Measurements from ENCODE around the gene PSMG3.
A peak's percentile ranks its signal among the peaks of the same experiment; 100 is the strongest.
"Not testable (repeated sequence)": the region's sequence is repeated elsewhere in the genome, so short reads cannot be mapped to it uniquely, and the experiment has no call there.

Gene PSMG3

DNA sequence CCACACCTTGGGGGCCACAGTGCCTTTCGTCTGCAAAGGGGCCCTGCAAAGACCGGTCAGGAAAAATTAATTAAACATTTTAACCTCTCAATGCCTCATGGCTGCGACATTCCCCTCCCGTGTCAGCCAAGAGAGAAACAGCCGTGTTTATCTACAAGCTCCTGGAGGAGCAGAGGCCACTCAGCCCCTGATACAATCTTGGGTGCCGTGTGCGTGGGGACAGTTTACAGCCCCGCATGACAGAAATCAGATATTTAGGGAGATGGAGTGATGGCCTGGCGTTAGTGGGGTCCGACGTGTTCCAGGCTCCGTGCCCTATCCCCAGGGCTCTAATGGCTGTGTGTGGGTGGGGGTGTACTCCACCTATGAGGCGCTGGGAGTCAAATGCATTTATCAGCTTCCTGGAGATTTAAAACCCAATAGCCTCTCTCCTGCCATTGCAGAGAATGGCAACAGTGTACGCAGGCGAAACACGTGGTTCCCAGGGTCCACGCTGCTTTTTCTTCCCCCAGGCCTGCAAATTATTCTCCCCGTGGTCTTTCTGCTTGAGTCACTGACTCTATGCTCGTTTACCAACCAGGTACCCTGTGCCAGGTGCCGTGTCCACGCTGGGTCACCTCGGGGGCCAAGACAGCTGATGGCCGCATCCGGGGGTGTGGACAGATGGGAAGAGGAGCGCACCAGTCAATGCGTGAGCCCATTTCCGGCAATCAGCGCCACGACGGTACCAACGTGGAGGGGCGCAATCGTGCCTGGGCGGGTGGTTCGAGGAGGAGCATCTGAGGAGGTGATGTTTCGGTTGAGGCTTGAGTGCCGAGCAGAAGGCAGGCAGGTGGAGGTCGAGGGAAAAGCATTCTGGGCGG, 26.6 kb upstream of the PSMG3 start:
- no peak for DNase-seq

DNA sequence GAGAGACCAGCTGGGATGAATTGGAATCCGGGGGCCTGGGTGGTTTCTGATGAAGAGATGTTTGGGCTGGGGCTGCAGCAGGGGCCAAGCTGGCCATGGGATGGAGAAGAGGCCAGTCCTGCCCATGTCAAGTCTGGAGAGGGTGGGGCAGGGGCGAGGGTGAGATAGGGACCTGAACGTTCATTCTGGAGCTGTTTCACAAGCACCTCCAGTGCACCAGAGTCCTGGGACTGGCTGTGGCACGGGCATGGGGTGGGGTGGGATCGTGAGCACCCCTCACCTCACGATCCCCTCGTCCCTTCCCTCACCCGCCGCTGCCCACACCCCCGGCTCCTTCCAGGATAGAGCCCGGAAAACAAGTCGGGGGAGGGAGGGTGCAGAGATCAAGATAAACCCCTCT, 25.8 kb upstream of the PSMG3 start:
- no peak for DNase-seq

DNA sequence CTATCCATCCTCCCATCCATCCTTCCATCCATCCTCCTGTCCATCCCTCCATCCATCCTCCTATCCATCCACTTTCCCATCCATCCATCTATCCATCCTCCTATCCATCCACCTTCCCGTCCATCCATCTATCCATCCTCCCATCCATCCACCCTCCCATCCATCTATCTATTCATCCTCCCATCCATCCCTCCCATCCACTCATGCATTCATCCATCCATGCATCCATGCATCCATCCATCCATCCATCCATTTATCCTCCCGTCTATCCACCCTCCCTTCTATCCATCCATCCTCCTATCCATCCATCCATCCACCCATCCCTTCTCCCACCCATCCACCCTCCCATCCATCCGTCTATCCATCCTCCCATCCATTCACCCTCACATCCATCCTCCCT, 25.2 kb upstream of the PSMG3 start:
- no peak for DNase-seq

DNA sequence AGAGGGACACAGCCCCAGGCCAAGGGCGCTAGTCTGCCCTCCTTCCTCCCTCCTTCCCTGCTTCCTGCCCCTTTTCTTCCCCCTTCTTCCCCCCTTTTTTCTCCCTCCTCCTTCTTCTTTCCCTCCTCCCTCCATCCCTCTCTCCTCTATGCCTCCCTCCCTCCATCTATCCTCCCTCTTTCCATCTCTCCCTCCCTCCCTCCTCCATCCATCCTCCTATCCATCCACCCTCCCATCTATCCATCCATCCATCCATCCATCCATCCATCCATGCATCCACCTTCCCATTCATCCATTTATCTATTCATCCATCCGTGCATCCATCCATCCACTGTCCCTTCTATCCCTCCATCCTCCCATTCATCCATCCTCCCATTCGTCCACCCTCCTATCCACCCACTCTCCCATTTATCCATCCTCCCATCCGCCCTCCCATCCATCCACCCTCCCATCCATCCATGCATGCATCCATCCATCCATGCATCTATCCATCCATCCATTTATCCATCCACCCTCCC, 24.1 kb upstream of the PSMG3 start:
- no peak for DNase-seq

DNA sequence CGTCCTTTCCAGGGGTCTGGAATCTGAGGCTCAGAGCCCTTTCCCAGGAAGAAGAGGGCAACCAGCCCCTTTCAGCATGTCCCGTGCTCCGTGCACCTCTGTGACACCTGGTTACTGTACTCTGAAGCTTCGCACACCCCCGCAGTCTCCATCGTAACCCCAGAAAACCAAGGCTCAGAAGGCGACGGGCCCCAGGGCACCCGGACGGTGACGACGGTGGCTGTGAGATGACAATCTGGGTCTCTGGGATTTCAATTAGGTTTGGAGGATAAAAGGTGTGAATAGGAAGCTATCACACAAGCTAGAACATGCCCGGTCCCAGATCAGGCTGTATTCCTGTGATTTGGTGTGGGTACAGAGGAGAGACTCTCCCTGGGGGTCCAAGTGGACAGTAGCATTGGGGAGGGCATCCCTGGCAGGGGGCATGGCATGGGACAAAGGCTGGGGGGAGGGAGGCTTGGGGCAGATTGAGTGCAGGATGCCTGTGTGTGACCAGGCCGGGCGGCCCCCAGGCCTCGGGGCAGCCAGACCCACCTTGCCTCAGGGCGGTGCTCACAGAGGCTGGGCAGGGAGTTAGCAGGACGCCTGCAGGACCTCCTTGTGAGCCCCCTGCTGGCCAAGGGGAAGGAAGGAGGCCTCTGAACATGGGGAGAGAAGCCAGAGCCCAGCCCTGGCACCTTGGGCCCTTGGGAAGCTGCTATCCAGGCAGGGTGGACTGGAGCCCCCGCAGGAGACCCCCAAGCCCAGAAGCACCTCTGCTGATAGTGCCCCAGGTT, 23.4 kb upstream of the PSMG3 start:
- DNase-seq: no peak

DNA sequence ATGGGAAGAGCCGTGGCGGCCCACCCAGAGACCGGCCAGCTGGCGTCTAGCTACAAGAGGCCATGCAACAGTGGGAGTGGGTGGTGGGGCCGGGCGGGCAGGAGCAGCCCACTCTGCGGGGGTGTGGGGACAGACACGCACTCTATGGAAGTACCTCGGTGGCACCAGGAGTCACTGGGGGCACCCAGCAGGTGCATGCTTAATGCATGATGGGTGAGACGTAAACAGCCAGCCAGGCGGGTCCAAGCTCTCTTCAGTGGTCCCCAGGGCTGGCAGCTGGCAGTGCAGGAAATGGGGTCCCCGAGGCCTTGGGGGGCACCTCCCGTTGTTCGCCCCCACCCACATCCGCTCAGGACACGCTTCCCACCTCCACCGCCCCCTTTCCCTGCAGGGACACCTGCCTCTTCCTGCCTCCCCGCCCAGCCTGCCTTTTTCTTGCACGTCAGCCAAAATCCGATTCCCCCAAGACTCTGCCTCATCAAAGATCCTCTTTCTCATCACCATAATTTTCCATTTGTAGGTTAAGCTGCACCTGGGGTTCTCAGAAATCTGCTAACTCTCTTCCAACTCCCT, 22.6 kb upstream of the PSMG3 start:
- DNase-seq: no peak

DNA sequence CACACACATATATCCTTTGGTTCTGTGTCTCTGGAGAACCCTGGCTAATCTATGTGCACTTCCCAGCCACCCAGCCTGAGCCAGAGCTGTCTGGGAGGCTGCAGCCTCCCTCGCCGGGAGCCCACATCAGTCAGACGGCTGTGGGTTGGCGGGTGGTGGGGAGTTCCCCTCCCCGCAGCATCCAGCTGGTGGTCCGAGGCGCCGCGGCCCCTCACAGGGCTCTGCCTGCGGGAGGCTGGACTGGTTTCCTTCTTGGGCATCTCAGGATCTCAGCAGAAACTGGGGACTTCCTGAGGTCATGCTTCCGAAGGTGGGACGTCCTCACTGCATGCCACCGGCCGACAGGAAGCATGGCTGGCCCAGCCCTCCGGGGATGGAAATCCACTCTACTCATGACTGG, 22.0 kb upstream of the PSMG3 start:
- no peak for DNase-seq

DNA sequence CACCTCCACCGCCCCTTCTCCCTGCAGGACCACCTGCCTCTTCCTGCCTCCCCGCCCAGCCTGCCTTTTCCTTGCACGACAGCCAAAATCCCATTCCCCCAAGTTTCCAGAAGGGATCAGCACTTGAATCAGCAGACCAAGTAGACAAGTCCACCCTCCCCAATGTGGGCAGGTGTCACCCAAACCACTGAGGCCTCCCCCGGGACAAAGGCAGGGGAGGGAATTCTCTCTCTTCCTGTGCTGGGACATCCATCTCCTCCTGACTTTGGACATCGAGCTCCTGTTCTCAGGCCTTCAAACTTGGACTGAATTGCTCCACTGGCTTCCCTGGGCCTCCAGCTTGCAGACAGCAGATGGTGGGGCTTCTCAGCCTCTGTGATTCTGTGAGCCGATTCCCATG, 21.6 kb upstream of the PSMG3 start:
- no peak for DNase-seq

DNA sequence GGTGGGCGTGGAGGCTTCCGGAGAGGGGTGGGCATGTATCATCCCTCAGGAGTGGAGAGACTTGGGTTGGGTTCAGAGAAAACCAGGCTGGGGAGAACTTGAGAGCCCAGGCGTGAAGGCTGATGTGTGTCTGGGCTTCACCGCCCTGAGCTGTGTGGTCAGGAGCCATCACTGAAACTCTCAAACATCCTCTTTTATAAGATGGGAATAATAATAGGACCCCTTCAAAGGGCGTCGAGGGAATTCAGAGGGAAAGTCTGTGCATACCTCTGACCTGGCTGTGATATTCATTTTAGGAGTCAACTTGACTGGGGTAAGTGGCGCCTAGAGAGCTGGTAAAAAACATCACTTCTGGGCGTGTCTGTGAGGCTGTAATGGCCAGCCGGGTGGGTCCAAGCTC, 21.1 kb upstream of the PSMG3 start:
- DNase-seq: no peak

DNA sequence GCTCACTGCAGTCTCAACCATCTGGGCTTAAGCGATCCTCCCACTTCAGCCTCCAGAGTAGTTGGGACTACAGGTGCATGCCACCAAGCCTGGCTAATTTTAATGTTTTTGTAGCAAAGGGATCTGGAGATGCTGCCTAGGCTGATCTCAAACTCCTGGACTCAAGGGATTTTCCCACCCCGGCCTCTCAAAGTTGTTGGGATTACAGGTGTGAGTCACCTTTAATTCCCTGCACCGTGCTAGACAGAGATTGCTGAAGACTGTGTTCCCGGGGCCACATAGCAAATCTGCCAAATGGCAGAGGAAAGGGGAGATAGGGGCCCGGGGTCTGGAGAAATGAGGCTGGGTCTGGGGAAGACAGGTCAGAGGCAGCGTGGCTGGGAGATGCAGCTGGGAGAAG, 20.6 kb upstream of the PSMG3 start:
- no peak for DNase-seq

DNA sequence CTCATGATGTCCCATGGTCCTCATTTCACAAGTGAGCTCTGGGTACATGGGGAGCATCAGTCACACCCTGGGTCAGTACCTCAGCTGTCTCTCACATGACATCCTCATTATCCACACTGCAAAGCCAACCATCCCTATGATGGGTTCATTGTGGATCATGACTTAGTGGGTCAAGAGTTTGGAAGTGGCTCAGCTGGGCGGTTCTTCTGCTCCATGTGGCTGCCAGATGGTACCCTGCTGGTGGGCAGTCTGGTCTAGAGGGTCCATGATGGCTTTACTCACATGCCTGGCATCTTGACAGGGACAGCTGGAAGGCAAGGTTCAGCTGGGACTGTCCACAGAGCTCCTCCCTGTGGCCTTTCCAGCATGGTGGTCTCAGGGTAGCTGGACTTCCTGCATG, 19.1 kb upstream of the PSMG3 start:
- no peak for DNase-seq

DNA sequence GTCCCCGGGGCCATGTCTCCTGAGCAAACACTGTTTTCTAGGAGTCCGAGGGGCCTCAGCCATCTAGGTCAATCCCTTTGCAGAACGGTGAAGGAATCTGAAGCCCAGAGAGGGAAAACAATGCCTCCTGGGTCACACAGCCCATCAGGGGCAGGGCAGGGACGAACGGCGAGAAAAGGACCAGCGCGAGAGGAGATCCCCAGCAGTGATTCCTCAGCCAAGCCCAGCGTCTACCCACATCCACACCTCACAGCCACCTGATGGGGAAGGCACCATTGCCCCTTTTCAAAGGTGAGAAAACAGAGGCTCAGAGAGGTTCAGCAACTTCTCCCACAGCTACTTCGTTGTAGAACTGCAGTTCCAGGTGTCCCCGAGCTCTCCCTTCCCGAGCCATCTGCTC, 17.9 kb upstream of the PSMG3 start:
- DNase-seq: no peak

DNA sequence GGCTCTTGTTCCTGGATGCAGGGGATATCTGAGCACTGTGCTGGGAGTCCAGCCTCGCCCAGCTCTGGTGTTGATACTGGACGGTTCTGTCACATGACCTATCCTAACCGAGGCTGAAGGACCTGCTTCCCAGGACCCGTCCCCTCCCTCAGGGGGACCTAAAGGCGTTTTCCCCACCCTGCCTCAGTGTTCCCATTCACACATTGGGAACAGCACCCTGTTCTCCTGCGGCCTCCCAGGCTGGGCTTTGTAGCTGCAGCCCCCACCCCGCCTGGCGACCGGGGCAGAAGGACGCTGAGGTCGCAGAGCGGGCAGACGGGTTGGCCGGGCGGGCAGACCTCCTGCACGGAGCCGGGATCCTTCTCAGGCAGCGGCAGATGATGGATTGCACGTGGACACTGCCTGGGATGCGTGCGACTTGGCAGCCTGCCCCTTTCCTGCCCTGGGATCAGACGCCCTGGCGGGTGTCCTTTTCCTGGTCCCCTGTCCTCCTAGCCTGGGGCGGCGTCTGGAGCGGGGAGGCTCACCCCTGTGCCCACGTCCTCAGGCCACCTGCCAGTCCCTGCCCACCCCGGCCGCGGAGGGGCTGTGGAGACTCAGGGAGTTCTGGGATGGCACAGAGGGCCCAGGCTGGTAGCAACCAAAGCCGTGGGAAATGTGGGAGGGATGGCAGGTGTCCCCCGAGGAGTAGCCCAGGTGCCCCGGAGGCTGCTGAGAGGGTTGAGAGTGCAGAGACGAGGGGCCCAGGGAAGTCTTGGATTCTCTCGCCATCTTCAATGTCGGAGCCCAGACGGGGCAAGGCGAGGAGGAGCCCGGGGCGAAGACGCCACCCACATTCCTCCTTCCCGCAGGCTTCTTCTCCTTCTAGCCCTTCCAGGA, 17.2 kb upstream of the PSMG3 start:
- DNase-seq: no peak

DNA sequence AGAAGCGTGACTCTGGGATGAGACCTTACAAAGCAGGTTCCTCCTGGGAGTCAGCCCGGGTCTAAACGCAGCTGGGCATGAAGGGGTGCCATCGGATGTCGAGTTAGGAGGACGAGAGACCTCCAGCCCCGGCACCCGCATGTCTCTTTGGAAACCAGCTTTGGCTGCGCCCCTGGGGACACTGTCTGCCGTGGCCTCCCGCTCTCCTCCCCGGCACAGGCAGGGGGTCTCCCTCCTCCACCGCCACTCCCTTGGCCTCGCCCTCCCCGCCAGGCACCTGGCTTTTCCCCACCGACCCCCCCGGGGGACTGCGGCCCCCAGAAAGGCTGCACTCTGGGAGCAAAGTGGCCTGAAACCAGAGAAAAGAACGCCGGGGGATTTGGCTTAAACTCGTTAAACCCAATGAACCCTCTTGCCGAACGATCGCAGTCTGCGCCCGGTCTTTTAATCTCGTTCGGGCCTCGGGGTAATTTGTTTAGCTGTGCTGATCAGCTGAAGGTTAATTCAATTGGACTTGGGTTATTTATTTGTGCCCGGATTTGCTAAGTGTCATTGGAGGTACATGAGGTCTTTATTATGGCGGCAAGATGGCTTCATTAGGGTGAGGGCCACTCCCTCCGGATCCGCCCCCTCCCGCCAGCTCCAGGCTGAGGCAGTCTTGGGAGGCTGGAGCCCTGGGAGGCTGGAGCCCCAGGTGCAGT, 16.4 kb upstream of the PSMG3 start:
- no peak for DNase-seq

DNA sequence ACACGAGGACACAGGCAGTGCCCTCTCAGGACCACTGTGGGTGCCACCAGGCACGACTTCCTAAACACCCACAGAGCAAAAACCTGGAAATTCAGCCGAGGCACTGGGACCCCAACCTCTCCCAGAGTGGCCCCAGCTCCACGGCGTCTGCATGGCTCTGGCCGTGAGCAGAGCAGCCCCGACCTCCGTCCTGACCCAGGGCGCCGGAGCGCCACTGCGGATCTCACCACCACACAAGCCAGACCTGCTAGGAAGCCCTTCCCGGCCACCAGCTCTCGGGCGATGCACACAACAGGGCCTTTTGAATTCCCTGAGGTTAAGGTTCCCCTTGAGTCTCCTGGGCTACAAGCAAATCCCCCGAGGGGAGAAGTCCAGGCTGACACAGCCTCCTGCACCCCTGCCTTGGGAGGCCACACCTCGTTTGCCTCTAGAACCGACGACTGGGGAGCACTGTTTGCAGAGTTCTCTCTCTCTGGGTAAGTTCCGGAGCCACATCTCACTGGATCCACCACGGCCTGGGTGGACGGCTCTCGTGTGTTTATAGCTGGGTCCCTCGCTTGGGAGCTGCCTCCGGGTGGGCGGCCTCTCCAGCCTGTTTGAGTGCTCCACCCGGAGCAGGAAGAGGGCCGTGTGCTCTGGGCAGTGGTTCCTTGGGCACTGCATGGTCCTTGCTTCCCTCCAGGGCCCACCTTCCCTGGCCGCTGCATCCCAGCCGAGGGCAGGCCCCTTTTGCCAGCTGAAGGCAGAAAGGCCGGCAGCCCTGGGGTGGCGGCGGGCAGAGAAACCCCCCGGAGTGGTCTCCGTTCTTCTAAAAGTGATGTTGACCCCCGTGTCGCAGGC, 15.5 kb upstream of the PSMG3 start:
- DNase-seq: no peak

DNA sequence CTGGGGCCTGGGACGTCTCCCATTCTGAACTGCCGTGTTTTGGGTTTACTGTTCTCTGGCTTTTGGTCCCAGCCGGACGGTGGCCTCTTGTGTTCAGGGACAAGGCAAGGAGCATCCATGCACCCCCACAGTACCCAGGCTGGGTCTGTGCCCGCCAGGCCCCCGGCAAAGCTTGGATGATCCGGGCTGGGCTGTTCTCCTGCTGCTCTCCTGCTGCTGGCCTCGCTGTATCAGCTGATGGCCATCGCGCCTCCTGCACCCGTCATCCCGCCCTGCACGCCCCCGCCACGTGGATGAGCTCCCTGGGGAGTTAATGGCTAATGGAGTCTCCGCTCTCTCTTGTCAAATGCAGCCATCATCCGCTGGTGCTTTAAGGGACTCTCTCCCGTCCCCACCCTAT, 14.9 kb upstream of the PSMG3 start:
- DNase-seq: no peak

DNA sequence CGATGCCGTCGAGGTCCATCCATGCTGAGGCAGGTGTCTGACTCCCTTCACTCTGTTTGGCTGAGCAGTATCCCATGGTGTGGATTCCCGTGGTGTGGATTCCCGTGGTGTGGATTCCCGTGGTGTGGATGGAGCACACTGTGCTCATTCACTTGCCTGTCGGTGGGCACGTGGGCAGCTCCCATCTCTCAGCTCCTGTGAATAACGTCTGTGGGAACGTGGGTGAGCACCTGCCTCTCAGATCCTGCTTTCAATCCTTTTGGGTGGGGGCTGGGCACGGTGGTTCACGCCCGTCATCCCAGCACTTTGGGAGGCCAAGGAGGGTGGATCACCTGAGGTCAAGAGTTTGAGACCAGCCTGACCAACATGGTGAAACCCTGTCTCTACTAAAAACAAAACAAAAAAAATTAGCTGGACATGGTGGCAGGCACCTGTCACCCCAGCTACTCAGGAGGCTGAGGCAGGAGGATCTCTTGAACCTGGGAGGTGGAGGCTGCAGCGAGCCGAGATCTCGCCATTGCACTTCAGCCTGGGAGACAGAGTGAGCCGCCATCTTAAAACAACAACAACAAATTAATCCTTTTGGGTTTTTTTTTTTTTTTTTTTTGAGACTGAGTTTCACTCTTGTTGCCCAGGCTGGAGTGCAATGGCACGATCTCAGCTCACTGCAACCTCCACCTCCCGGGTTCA, 13.6 kb upstream of the PSMG3 start:
- not testable (repeated sequence) for DNase-seq

DNA sequence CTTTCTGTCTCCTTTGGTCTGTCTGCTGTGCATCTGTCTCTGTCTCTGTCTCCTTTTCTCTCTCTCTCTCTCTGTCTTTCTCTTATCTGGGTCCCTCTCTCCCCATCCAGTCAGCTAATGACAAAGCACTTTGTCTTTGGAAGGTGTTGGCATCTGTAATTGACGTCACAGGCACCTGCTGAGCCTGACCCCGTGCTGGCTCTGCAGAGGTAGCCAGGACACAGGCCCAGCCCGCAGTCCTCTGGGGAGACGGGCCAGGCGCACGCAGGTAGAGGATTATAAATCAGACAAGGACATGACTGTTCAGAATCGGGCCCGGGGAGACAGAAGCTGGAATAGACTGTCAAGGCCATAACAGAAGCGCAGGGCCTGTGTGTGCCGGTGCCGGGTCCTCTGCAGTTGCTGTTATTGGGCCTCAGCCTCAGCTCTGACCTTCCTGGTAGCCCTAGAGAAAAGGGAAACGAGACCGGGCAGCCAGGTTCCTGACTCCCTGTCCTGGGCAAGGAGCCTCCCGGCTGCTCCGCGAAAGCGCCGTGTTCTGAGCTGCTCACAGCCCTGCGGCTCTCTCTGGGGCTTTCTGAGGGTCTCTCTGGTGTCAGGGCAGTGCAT, 10.7 kb upstream of the PSMG3 start:
- DNase-seq: no peak

DNA sequence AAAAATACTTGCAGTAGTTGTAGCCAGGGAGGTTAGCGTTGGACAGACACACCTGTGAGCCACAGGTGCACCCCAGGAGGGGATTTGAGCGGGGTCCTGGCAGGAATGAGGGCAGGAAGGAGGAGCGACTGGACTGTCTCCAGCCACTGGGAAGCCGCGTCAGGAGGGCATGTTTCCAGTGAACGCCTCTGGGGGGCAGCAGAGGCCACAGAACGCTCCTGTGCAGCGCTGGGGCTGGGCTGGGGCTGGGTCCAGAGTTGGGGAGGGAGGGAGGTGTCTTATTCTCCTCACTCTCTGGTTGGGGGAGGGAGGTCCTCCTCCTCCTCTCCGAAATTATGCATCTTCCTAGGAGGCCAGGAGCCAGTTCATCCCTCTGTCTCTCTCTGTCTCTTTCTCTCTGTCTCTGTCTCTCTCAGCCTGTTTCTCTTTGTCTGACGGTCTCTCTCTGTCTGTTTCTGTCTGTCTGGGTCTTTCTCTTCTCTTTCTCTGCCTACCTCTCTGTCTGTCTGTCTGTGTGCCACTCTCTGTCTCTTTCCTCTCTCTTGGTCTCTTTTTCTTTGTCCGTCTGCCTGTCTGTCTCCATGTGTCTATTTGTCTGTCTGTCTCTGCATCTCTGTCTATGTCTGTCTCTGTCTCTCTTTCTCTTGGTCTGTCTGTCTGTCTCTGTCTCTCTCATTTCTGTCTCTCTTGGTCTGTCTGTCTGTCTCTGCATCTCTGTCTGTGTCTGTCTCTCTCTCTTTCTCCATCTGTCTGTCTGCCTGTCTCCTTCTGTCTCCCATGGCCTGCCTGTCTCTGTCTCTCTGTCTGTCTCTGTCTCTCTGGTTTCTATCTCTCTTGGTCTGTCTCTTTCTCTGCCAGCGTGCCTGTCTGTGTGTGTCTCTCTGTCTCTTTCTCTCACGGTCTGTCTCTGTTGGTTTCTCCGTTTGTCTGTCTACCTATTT, 9.9 kb upstream of the PSMG3 start:
- DNase-seq: peak; percentile 87
